Type B pancreatic cell (in vitro differentiated cells): Measurements from ENCODE around the gene VSIG4. TPM values are rescaled to one million over a fixed set of nuclear protein-coding genes. Genes with fewer than 3 reads are reported as not detected.

Source experiments
- DNase-seq: peaks from one replicate; pipeline ENCODE4 v3.0.0; 2021; ENCODE audit warnings: mixed read lengths; ENCODE audit not compliant: unreplicated experiment; ENCODE audit errors: extremely low spot score
- H3K27ac Mint-ChIP-seq: 2 replicates; pipeline ENCODE4 v1.8.0; 2021; ENCODE audit warnings: mild to moderate bottlenecking, mixed read lengths
- H3K27me3 Mint-ChIP-seq: 2 replicates; pipeline ENCODE4 v1.8.0; 2021; ENCODE audit warnings: mixed read lengths
- H3K36me3 Mint-ChIP-seq: 2 replicates; pipeline ENCODE4 v1.8.0; 2021; ENCODE audit warnings: mixed read lengths
- H3K4me1 Mint-ChIP-seq: one replicate; pipeline ENCODE4 v1.8.0; 2021; ENCODE audit warnings: mixed read lengths; ENCODE audit not compliant: unreplicated experiment
- H3K4me3 Mint-ChIP-seq: 2 replicates; pipeline ENCODE4 v1.8.0; 2021; ENCODE audit warnings: mild to moderate bottlenecking, mixed read lengths
- H3K9me3 Mint-ChIP-seq: 2 replicates; pipeline ENCODE4 v1.8.0; 2021; ENCODE audit warnings: mixed read lengths
- total RNA-seq: library from RNA; stranded (reverse); gene quantifications from 2 replicates; pipeline ENCODE4 v1.2.1, GENCODE V29; 2021; ENCODE audit warnings: low replicate concordance
- TF ChIP-seq, protein P1 (sequence below): fragments of 200-600 bp; sonication (generic); conservative IDR thresholded peaks from 2 replicates; pipeline ENCODE4 v1.5.0; 2021; ENCODE audit warnings: antibody characterized with exemption, mild to moderate bottlenecking

VSIG4 gene
- total RNA-seq, 1 donor from 2014 or later, result not detected

DNA sequence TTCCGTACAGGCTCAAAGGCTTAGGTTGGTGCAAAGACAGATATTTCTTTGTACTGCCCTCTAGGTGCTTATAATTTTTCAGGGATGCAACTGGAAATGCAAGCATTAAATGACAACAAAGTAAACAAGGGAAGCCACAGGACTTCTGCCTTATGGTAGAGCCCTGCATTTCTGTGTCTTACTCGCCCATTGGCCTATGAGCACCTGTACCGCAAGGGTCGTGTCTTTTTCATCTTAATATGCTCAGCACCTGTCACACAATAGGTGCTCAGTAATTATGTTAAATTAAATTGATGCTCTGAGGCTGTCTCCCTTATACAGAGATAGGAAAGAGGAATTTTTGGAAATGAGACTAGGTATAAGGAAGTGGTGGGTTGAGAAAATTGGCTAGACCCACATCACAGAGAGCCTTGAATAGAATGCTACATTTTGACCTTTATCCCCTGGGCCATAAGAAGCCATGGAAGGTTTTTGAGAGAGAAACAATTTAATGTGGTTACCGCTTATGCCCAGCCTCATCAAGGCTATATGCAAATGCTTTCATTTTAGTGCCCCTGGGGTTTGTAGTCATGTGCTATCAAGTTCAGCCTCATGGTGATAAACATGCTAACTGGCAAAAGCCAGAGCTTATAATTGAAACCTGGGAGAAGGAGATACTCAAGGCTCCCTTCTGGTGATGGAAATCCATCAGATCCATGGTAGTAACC is 16.3 kb downstream of the VSIG4 start:
- Mint-ChIP-seq H3K4me3 (no peak overlapping the region), H3K9me3 (no peaks in the 10 kb centered on the region), H3K4me1 (no peaks in the 10 kb centered on the region), H3K27ac (no peak overlapping the region), H3K36me3 (no peaks in the 10 kb centered on the region), H3K27me3 (no peaks in the 10 kb centered on the region)
- TF ChIP-seq, protein P1, sequence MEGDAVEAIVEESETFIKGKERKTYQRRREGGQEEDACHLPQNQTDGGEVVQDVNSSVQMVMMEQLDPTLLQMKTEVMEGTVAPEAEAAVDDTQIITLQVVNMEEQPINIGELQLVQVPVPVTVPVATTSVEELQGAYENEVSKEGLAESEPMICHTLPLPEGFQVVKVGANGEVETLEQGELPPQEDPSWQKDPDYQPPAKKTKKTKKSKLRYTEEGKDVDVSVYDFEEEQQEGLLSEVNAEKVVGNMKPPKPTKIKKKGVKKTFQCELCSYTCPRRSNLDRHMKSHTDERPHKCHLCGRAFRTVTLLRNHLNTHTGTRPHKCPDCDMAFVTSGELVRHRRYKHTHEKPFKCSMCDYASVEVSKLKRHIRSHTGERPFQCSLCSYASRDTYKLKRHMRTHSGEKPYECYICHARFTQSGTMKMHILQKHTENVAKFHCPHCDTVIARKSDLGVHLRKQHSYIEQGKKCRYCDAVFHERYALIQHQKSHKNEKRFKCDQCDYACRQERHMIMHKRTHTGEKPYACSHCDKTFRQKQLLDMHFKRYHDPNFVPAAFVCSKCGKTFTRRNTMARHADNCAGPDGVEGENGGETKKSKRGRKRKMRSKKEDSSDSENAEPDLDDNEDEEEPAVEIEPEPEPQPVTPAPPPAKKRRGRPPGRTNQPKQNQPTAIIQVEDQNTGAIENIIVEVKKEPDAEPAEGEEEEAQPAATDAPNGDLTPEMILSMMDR, result no peak
- no peak for DNase-seq

DNA sequence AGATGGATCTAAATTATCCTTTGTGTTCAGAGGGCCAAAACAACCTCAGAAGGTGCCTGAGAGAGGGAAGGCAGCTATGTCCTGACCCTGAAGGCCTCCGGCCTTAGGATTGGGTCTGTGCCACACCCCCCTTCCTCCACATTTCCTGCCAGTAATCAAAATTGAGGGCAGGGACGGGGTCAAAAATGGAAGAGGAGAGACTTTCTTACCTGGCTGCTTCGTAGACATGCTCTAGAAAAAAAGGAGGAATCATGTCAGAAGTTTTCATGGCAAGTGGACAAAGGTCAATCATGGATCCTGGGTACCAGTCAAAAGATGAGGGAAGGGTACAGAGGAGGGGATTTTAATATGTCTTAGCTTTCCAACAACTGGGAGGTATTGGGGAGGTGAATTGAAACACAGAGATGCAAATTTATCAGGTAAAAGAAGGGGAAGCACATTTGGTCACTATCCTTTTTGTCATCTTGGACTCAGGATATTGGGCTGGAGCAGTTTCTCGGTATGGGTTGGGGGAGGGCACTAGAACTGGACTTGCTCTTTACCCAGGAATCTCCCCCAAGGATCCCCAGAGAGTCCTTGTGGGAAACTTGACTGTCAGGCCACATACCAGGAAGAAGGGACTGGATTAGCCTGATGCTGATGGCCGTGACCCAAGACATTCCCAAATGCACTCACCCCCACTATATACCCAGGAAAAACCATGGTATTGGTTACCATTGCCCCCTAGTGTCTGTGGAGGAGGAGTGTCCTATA is 17.1 kb downstream of the VSIG4 start:
- no peaks in the 10 kb centered on the region for H3K36me3 Mint-ChIP-seq
- DNase-seq, result no peak
- H3K4me3 Mint-ChIP-seq, result no peak overlapping the region
- H3K27me3 Mint-ChIP-seq, result no peaks in the 10 kb centered on the region
- TF ChIP-seq, protein P1, result no peak
- no peaks in the 10 kb centered on the region for H3K4me1 Mint-ChIP-seq
- no peak overlapping the region for H3K27ac Mint-ChIP-seq
- no peaks in the 10 kb centered on the region for H3K9me3 Mint-ChIP-seq

DNA sequence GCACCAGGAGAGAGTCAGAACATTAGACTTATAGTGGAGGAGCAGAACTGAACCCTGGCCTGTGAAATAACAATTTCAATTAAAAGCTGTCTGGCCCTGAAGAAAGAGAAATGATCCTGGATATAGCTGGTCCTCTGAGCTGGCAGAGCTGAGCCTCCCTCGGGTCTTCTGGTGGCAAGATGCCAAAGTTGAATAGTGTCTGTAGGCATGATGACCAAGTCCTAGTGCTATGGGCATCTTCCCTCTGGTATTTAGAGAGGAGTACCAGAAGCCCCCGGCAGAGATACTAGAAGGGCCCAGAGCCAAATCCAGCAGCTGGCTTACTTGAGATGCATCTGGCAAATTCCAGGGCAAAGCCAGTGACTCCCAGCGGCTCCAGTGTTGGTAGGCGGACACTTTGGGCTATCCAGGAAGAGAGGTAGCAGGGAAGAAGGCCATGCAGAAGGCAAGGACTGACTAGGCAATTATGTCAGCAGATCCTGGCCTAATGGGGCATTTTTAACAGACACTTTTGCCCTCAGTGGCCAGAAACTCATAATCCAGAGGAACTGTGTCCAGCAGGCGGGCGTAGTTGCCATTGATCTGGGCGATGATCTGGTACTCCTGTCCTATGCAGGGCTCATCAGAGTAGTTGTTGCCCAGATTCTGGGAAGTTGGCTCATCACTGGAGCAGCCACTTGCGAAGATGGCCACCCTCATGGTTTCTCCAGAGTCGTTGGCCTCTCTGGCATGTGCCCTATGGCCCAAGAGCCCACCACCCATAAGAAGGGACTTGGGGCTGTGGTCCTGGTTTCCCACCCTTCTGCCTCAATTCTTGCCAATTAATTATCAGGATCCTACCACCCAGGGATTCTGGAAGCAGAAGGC is 17.9 kb downstream of the VSIG4 start:
- TF ChIP-seq, protein P1, result no peak
- no peaks in the 10 kb centered on the region for H3K36me3 Mint-ChIP-seq
- DNase-seq, result no peak
- no peaks in the 10 kb centered on the region for H3K9me3 Mint-ChIP-seq
- H3K27me3 Mint-ChIP-seq, result no peaks in the 10 kb centered on the region
- no peaks in the 10 kb centered on the region for H3K4me1 Mint-ChIP-seq
- no peak overlapping the region for H3K27ac Mint-ChIP-seq
- H3K4me3 Mint-ChIP-seq, result no peak overlapping the region

DNA sequence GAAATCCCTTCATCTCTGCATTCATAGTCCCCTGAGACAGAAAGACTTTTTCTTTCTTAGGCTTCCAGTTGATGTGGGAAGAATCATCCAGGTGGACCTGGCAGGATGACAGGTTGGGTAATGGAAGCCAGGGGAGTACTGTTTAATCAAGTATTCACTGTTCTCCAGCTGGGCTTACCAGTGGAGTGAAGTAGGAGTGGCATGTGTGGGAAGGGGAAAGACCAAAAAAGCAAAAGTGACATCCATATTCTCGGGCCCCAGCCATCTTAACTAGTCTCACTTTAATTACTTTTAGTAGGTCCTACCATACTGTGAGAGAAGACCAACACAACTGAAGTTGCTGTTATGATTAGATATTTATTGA is 18.5 kb downstream of the VSIG4 start:
- no peak overlapping the region for H3K27ac Mint-ChIP-seq

More for the DNA sequence above, 18.5 kb downstream of the VSIG4 start:
- DNase-seq, result no peak
- TF ChIP-seq, protein P1, result no peak
- Mint-ChIP-seq H3K36me3 (no peaks in the 10 kb centered on the region), H3K4me1 (no peaks in the 10 kb centered on the region), H3K9me3 (no peaks in the 10 kb centered on the region), H3K4me3 (no peak overlapping the region), H3K27me3 (no peaks in the 10 kb centered on the region)
